ENCODE results near the gene DRC1. TPM values are rescaled to one million over a fixed set of nuclear protein-coding genes. Genes with fewer than 3 reads are reported as not detected.

Gene DRC1
- total RNA-seq, 1 experiment from 2014 or later, result not detected

DNA sequence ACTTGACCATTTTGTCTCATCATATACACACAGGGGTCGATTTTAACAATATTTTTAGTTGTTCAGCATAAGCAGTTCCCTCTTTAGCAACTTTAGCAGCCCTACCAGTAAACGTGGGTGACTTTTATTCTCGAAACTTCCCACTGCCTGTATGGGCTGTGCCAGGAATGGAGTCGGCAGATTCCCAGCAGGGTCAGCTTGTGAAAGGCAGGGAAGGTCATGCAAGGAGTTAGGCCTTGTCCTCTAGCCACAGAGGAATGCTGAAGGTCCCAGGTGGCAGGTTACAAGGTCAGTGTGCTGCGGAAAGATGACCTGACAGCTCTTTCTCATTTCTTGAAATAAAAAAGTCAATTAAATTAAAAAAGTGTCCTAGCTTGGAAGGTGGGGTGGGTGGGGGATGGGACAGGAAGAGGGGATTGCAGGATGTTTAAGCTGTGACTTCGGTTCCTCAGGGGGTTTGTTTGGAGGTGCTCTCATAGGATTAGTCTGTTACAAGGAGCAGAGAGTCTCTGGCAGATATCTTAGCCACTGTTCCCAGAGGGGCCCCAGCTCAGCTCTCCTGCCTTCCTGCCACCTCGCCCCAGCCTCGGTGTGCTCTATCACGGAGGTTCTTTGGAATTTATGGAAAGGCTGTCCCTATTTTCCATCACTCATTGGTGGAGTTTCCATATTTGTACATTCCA lies 21.4 kb downstream of the DRC1 start:
- peaks cover 3% of the 10 kb centered on the region for H3K27me3 Mint-ChIP-seq (ENCODE audit: low read depth)
- Histone ChIP-seq H4K20me1 (ENCODE audit: control insufficient read depth, insufficient read depth, insufficient read length) (no peaks in the 10 kb centered on the region), H3K56ac (ENCODE audit: insufficient read length, low read depth, low read length) (no peak overlapping the region), H3K23me2 (ENCODE audit: insufficient read length, low read depth, low read length, poor library complexity, severe bottlenecking) (no peaks in the 10 kb centered on the region), H3K4me1 (ENCODE audit: insufficient read depth, low read length) (peaks cover 3% of the 10 kb centered on the region), H4K91ac (ENCODE audit: insufficient read length, low read depth, low read length) (no peak overlapping the region), H3K9me3 (ENCODE audit: control insufficient read depth, low read depth, low read length) (no peaks in the 10 kb centered on the region), H2BK5ac (ENCODE audit: insufficient read length, low read length) (no peak overlapping the region), H2AK5ac (ENCODE audit: insufficient read length, low read length) (no peak overlapping the region), H3K4ac (ENCODE audit: low read depth, low read length) (no peak overlapping the region), H3K79me1 (ENCODE audit: insufficient read depth, low read depth, low read length, poor library complexity, severe bottlenecking) (no peaks in the 10 kb centered on the region), H3K23ac (ENCODE audit: insufficient read length, low read depth, low read length) (no peak overlapping the region), H3K4me2 (ENCODE audit: insufficient read depth, insufficient read length, low read length) (no peak overlapping the region), H3T11ph (ENCODE audit: low read length) (no peak overlapping the region), H4K8ac (replicated peaks; ENCODE audit: insufficient read length, low read depth, low read length) (no peak overlapping the region), H3K9ac (ENCODE audit: extremely low read depth, insufficient read length, low read length) (no peak overlapping the region), H3K27ac (ENCODE audit: insufficient read length, low read depth, low read length) (no peak overlapping the region), H3K27me3 (ENCODE audit: insufficient read depth, low read length) (no peaks in the 10 kb centered on the region), H2BK120ac (ENCODE audit: low read depth, low read length, poor library complexity, severe bottlenecking) (no peak overlapping the region), H3K14ac (ENCODE audit: insufficient read depth, low read length) (no peak overlapping the region), H2AFZ (ENCODE audit: low read length) (no peak overlapping the region), H4K5ac (ENCODE audit: insufficient read length, low read depth, low read length) (no peak overlapping the region), H3K79me2 (ENCODE audit: insufficient read depth, low read length) (no peaks in the 10 kb centered on the region), H2BK12ac (ENCODE audit: insufficient read length, low read depth, low read length) (no peak overlapping the region), H3K18ac (ENCODE audit: insufficient read length, low read depth, low read length) (no peak overlapping the region), H2BK15ac (ENCODE audit: low read depth, low read length) (no peak overlapping the region), H2BK20ac (ENCODE audit: low read depth, low read length, poor library complexity, severe bottlenecking) (no peak overlapping the region)
- WGBS (ENCODE audit: extremely low coverage, insufficient read length, low lambda C conversion rate), result no CpG with 5 or more reads among the region's 9 CpGs
- peaks cover 10 to 13% of the 10 kb centered on the region in 2 experiments for H3K4me1 Mint-ChIP-seq
- DNase-seq, result no peak
- TF ChIP-seq, protein P1, sequence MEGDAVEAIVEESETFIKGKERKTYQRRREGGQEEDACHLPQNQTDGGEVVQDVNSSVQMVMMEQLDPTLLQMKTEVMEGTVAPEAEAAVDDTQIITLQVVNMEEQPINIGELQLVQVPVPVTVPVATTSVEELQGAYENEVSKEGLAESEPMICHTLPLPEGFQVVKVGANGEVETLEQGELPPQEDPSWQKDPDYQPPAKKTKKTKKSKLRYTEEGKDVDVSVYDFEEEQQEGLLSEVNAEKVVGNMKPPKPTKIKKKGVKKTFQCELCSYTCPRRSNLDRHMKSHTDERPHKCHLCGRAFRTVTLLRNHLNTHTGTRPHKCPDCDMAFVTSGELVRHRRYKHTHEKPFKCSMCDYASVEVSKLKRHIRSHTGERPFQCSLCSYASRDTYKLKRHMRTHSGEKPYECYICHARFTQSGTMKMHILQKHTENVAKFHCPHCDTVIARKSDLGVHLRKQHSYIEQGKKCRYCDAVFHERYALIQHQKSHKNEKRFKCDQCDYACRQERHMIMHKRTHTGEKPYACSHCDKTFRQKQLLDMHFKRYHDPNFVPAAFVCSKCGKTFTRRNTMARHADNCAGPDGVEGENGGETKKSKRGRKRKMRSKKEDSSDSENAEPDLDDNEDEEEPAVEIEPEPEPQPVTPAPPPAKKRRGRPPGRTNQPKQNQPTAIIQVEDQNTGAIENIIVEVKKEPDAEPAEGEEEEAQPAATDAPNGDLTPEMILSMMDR (conservative IDR thresholded peaks at IDR 0.05), result no peak
- H3K9me3 Mint-ChIP-seq, result no peaks in the 10 kb centered on the region
- no peak overlapping the region for H3K4me3 Mint-ChIP-seq
- H3K36me3 Mint-ChIP-seq (ENCODE audit: insufficient read depth in 1 of 3, low read depth in 3 of 3), result no peaks in the 10 kb centered on the region
- peak overlapping the region; percentile 36 to 78 (median 57); a peak in 3 of 7 replicates for H3K27ac Mint-ChIP-seq
